HG03139 (cell line): ENCODE measurements around the gene PHF21A.
A peak's percentile ranks its signal among the peaks of the same experiment; 100 is the strongest.

ENCODE experiments used
- ATAC-seq: cut with Tn5 transposase; IDR thresholded peaks from one replicate; pipeline ENCODE4 v1.9.1; 2021; ENCODE audit not compliant: unreplicated experiment

PHF21A gene

GRCh38 chr11:45886816-45887520, 234.3 kb downstream of the PHF21A start:
- no peak for ATAC-seq

GRCh38 chr11:45885921-45886721, 235.1 kb downstream of the PHF21A start:
- ATAC-seq, result no peak

GRCh38 chr11:45885274-45885920, 235.9 kb downstream of the PHF21A start, which contains the start of gene MAPK8IP1:
Gene MAPK8IP1 (plus strand): TSS chr11:45885651. CDS start chr11:45885821, 170 bp downstream.
- ATAC-seq, result peak; percentile 47

- ATAC-seq, result no peak
Observed at GRCh38 chr11:45884596-45885185, 236.6 kb downstream of the PHF21A start.
